ENCODE measurements around the gene FGFR3. TPM values are rescaled to one million over a fixed set of nuclear protein-coding genes. Genes with fewer than 3 reads are reported as not detected.

Gene FGFR3
- total and polyA plus RNA-seq, 8 donors = 1.2 to 530 (median 26.9) TPM

- H3K9me3 ChIP-seq = no peaks in the 10 kb centered on the region
- intact Hi-C loops (cut with DNase I; ENCODE audit: low total_unique reads) = no loop called here
- H3K4me3 ChIP-seq = no peak overlapping the region
- no peaks in the 10 kb centered on the region for H3K27me3 ChIP-seq
- H3K4me1 ChIP-seq = peaks cover 0 to 8% (median 6%) of the 10 kb centered on the region in 4 donors
- DNase-seq = no peak
- H3K36me3 ChIP-seq = peaks cover 65 to 85% (median 84%) of the 10 kb centered on the region in 4 donors
- no peak overlapping the region for H3K27ac ChIP-seq
- WGBS, 5 donors = 93 to 97% (median 96%) methylated on average over 10 to 12 of the region's 12 CpGs
- TF ChIP-seq CTCF (IDR thresholded peaks at IDR 0.05) = no peak
- no peak for TF ChIP-seq POLR2A (IDR thresholded peaks at IDR 0.05)
- TF ChIP-seq POLR2AphosphoS5 (IDR thresholded peaks at IDR 0.05) = no peak
- no peak for TF ChIP-seq EP300 (IDR thresholded peaks at IDR 0.05)
Observed at GRCh38 chr4:1823545-1823932, 30.4 kb downstream of the FGFR3 start.

GRCh38 chr4:1824746-1825145, 31.7 kb downstream of the FGFR3 start:
- DNase-seq = no peak
- no peaks in the 10 kb centered on the region for H3K27me3 ChIP-seq
- peaks cover 59 to 79% (median 79%) of the 10 kb centered on the region in 4 donors for H3K36me3 ChIP-seq
- no peaks in the 10 kb centered on the region for H3K9me3 ChIP-seq
- WGBS, 5 donors = 78 to 87% (median 82%) methylated on average over 9 to 11 of the region's 11 CpGs
- no peak overlapping the region for H3K27ac ChIP-seq
- TF ChIP-seq POLR2A (IDR thresholded peaks at IDR 0.05) (no peak), EP300 (IDR thresholded peaks at IDR 0.05) (no peak), POLR2AphosphoS5 (IDR thresholded peaks at IDR 0.05) (no peak), CTCF (IDR thresholded peaks at IDR 0.05) (no peak)
- H3K4me1 ChIP-seq = no peaks in the 10 kb centered on the region
- intact Hi-C loops (cut with DNase I; ENCODE audit: low total_unique reads) = no loop called here
- H3K4me3 ChIP-seq = no peak overlapping the region

GRCh38 chr4:1825326-1825725, 32.2 kb downstream of the FGFR3 start:
- Histone ChIP-seq H3K4me3 (no peak overlapping the region), H3K27me3 (no peaks in the 10 kb centered on the region), H3K36me3 (peaks cover 59 to 79% (median 78%) of the 10 kb centered on the region in 4 donors), H3K4me1 (no peaks in the 10 kb centered on the region), H3K27ac (no peak overlapping the region), H3K9me3 (no peaks in the 10 kb centered on the region)
- no peak for DNase-seq
- 85 to 89% (median 87%) methylated on average over 19 of the region's 19 CpGs for WGBS, 5 donors
- intact Hi-C loops (cut with DNase I; ENCODE audit: low total_unique reads) = no loop called here
- TF ChIP-seq POLR2A (IDR thresholded peaks at IDR 0.05) (no peak), CTCF (IDR thresholded peaks at IDR 0.05) (no peak), POLR2AphosphoS5 (IDR thresholded peaks at IDR 0.05) (no peak), EP300 (IDR thresholded peaks at IDR 0.05) (no peak)

- Histone ChIP-seq H3K9me3 (no peaks in the 10 kb centered on the region), H3K27me3 (no peaks in the 10 kb centered on the region), H3K27ac (no peak overlapping the region), H3K4me3 (no peak overlapping the region), H3K36me3 (peaks cover 60 to 79% (median 78%) of the 10 kb centered on the region in 4 donors), H3K4me1 (no peaks in the 10 kb centered on the region)
- intact Hi-C loops (cut with DNase I; ENCODE audit: low total_unique reads) = no loop called here
- WGBS, 5 donors = 89 to 94% (median 92%) methylated on average over 30 of the region's 30 CpGs
- TF ChIP-seq CTCF (IDR thresholded peaks at IDR 0.05) = no peak
- no peak for DNase-seq
Observed at GRCh38 chr4:1826531-1827350, 33.6 kb downstream of the FGFR3 start.
